Adrenal gland (tissue), 12 donors: ENCODE measurements around the gene TWIST2. TPM values are rescaled to one million over a fixed set of nuclear protein-coding genes. Genes with fewer than 3 reads are reported as not detected.

Source experiments
- DNase-seq, 7 donors: peaks; one replicate each; pipeline ENCODE4 v3.0.0-alpha.2; 2019 to 2020
- H3K27ac ChIP-seq, 5 donors: fragments of 200-600 bp; sonication (generic) in 4 of 5; 1 replicate in 3 of 5; 2 replicates in 2 of 5; pipeline versions ENCODE4 v1.5.1 to v1.8.0; 2016 to 2020; ENCODE audit warnings: mild to moderate bottlenecking in 1 of 5
- H3K27me3 ChIP-seq: fragments of 200-600 bp; 2 replicates; pipeline ENCODE4 v1.8.0; 2021
- H3K36me3 ChIP-seq, 2 donors: fragments of 200-600 bp; replicated peaks in 1 of 2; 1 replicate in 1 of 2; 2 replicates in 1 of 2; pipeline versions ENCODE4 v1.5.1 to v1.8.0; 2018 to 2022
- H3K4me1 ChIP-seq, 2 donors: fragments of 200-600 bp; replicated peaks in 1 of 2; 1 replicate in 1 of 2; 2 replicates in 1 of 2; pipeline versions ENCODE4 v1.5.1 to v1.8.0; 2018 to 2021
- H3K4me3 ChIP-seq, 4 donors: fragments of 200-600 bp; sonication (generic) in 3 of 4; one replicate each; pipeline ENCODE4 v1.5.1; 2016 to 2018
- H3K9me3 ChIP-seq, 3 donors: fragments of 200-600 bp; sonication (generic) in 1 of 3; replicated peaks in 1 of 3; 1 replicate in 2 of 3; 2 replicates in 1 of 3; pipeline versions ENCODE4 v1.5.1 to v1.8.0; 2016 to 2021
- POLR2A ChIP-seq, 2 donors: fragments of 450-650 bp; IDR thresholded peaks; one replicate each; pipeline ENCODE4 v1.6.1; 2017; ENCODE audit warnings: antibody characterized with exemption in 2 of 2, mild to moderate bottlenecking in 2 of 2, moderate library complexity in 1 of 2
- WGBS, 4 donors: extraction: QIAGEN DNeasy Blood & Tissue Kit in 2 of 4; methylation state at CpG; one replicate each; pipeline versions ENCODE4 v1.1.5 to v1.1.7; 2013 to 2017; 5-methylcytosine and 5-hydroxymethylcytosine counted together
- intact Hi-C, 2 donors: fragments of 100-400 bp; cut with DNase I; formaldehyde crosslinking; loops; one replicate each; pipeline versions ENCODE4 v1.14.1 to v1.15.0; 2022 to 2023
- polyA plus RNA-seq, 3 donors: library from polyadenylated mRNA; stranded (reverse); fragments of 200-250 nt in 2 of 3; fragments of 350-450 nt in 1 of 3; fragmentation: Illumina TruSeq in 1 of 3; extraction: RNeasy Lipid Tissue Mini Kit (QIAGEN cat#74804) in 1 of 3; gene quantifications; one replicate each; pipeline ENCODE4 v1.2.3, GENCODE V29; 2013 to 2014
- total RNA-seq, 9 donors: library from RNA; depleted of rRNA in 4 of 9; stranded (reverse); fragments of >200 nt in 4 of 9; fragments of 120-200 nt in 1 of 9; fragmentation: NEBNext Ultra II Directional in 1 of 9; extraction: Animal tissue kit (Norgen Biotek cat#: 25700) in 1 of 9; gene quantifications; one replicate each; pipeline versions ENCODE4 v1.1.0 to v1.2.4, GENCODE V29; 2013 to 2023
- TF ChIP-seq, protein P1 (sequence below), 6 experiments: fragments of 450-650 bp in 4 of 6; fragments of 200-600 bp in 2 of 6; sonication (generic) in 1 of 6; IDR thresholded peaks; 1 replicate in 5 of 6; 2 replicates in 1 of 6; pipeline versions ENCODE4 v1.5.1 to v1.8.0; 2016 to 2021; ENCODE audit warnings: antibody characterized with exemption in 6 of 6, mild to moderate bottlenecking in 2 of 6, moderate library complexity in 1 of 6
- donor health status: healthy with polysubstance abuse.
- donor health status: Bipolar disorder and iron deficiency.
- donor health status: DM: yes; HTN: yes; CAD: no.
- donor health status: DM: no; HTN: no; CAD: no.
- donor health status: DM: no; HTN: no; CAD: no.
- donor health status: DM: yes; HTN: yes; CAD: no.

Gene TWIST2
- total and polyA plus RNA-seq, 12 donors: 1.0 to 20.5 (median 6.0) TPM

DNA sequence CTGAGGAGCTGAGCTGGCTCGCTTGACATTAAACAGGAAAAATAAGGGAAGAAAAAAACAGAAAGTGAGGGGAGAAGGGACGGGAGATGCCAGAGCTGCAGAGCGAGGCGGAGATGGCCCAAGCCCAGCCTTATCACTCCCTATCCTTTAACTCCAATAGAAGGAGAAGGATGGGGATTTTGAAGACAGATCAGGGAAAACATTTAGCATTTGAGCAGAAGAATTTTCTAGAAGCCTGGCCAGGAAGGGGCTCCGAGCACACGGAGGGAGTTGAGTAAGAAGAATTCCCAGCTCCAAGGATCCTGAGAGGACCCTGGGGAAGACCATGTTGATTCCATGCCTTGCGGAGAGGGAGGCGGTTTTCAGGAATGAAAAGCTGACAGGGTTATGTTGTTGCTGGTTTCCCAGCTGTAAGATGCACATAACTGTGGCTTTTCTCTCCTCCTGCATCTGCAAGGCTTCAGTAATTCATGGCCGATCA is 35.6 kb downstream of the TWIST2 start:
- Histone ChIP-seq H3K9me3 (no peaks in the 10 kb centered on the region), H3K27me3 (no peaks in the 10 kb centered on the region), H3K36me3 (no peaks in the 10 kb centered on the region), H3K4me3 (no peak overlapping the region), H3K4me1 (no peaks in the 10 kb centered on the region), H3K27ac (no peak overlapping the region)
- DNase-seq: no peak
- intact Hi-C loops: no loop called here
- 63 to 78% (median 71%) methylated on average over 9 of the region's 9 CpGs for whole genome bisulfite sequencing, 4 donors
- TF ChIP-seq, protein P1, sequence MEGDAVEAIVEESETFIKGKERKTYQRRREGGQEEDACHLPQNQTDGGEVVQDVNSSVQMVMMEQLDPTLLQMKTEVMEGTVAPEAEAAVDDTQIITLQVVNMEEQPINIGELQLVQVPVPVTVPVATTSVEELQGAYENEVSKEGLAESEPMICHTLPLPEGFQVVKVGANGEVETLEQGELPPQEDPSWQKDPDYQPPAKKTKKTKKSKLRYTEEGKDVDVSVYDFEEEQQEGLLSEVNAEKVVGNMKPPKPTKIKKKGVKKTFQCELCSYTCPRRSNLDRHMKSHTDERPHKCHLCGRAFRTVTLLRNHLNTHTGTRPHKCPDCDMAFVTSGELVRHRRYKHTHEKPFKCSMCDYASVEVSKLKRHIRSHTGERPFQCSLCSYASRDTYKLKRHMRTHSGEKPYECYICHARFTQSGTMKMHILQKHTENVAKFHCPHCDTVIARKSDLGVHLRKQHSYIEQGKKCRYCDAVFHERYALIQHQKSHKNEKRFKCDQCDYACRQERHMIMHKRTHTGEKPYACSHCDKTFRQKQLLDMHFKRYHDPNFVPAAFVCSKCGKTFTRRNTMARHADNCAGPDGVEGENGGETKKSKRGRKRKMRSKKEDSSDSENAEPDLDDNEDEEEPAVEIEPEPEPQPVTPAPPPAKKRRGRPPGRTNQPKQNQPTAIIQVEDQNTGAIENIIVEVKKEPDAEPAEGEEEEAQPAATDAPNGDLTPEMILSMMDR (IDR thresholded peaks at IDR 0.05): no peak
- no peak for TF ChIP-seq POLR2A (IDR thresholded peaks at IDR 0.05)

DNA sequence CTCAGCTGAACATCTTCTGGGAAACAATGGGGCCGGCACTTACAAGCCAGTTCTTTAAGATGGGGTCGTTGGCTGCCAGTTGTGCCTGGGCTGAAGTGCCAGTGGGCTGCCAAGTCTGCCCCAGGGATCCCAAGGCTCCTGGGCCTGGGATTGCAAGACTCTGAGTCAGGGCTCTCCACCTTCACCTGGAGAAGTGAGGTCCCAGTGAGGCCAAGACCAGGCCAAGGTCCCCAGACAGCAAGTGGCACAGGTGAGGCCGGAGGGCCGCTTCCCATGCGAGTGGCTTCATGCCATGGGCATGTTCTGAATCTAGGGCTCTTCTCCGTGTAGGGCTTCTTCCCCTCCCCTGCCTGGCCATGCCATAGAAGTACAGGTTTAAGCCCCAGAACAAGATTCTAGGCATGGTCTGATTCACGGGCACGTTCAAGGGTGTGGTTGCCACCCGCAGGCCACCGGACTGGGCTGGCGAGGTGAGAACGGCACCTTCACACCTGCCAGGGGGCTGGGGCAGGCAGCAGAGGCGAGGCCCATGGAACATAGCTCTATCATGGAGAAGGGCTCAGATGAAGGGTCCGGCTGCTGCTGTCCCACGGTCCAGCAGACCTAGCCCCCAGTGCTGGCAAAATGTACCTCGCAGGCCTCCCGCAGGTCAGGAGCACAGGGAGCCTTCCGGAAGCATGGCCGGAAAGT is 36.4 kb downstream of the TWIST2 start:
- Histone ChIP-seq H3K4me3 (no peak overlapping the region), H3K36me3 (no peaks in the 10 kb centered on the region), H3K4me1 (no peaks in the 10 kb centered on the region), H3K27me3 (no peaks in the 10 kb centered on the region), H3K27ac (no peak overlapping the region), H3K9me3 (no peaks in the 10 kb centered on the region)
- WGBS, 4 donors: 85 to 88% (median 86%) methylated on average over 7 to 19 of the region's 19 CpGs
- TF ChIP-seq POLR2A (IDR thresholded peaks at IDR 0.05): no peak
- TF ChIP-seq, protein P1 (IDR thresholded peaks at IDR 0.05): no peak
- intact Hi-C loops: no loop called here
- DNase-seq: no peak

DNA sequence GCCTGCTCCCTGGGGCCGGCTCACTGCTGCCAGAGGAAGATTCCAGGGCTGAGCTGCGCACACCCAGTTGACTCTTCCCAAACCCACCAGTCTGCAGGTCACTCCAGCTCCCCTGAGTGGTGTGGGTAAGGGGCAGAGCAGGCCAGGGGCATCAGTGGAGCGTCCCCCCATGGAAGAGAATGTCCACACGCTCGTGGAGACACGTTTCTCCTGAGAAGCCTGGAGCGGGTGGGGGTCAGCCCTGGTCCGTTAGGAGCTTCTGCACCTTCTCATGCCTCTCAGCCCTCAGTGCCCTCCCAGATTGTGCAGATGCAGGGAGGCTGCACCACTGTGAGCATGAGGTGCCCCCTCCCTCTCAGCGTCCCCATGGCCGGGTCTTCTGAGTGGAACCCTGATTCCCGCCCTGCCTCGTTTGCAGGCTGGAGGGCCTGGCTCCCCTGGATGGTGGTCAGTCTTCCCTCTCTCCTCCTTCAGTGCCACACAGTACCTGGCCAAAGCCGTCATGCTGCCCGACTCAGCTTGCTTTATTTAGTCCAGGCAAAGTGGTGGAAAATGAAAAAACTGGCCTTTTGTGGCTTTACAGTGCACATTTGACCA is 37.0 kb downstream of the TWIST2 start:
- intact Hi-C loops: no loop called here

DNA sequence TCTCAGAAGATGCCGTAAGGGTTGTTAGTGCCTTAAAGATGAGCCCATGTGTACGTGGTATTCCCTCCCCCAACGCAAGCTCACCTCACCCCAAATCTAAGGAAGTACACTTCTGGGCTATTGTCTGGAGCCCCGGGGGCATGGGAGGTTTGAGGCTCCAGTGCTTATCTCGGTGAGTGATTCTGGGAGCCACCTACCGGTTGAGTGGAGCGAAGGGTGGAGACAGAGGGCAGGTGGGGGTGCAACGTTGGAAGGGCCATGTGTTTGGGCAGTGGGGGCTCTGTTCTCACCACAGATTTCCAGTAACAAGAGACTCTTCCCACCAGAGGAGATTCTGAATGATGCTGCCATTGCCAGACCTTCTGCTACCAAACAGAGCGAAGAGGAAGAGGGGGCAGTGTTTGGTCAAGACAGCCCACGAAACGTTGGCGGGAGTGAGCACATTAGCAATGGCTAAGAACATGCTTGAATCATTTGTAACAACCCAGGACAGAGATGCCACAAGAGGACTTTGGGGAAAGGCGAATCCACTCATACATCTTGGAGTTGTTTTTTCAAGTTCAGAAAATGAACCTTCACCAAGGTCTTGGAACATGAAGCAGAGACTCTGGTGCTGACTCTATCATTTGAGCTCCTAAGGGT is 38.7 kb downstream of the TWIST2 start:
- no peak for TF ChIP-seq POLR2A (IDR thresholded peaks at IDR 0.05)
- TF ChIP-seq, protein P1 (IDR thresholded peaks at IDR 0.05): no peak
- Histone ChIP-seq H3K9me3 (no peaks in the 10 kb centered on the region), H3K4me3 (no peak overlapping the region), H3K27ac (peak overlapping the region in 1 of 5 donors; percentile 69), H3K4me1 (no peaks in the 10 kb centered on the region), H3K36me3 (no peaks in the 10 kb centered on the region), H3K27me3 (no peaks in the 10 kb centered on the region)
- DNase-seq: no peak
- intact Hi-C loops: no loop called here
- 76 to 82% (median 79%) methylated on average over 13 of the region's 13 CpGs for WGBS, 4 donors

More for the DNA sequence above, 37.0 kb downstream of the TWIST2 start:
- no peaks in the 10 kb centered on the region for H3K4me1 ChIP-seq
- H3K9me3 ChIP-seq: no peaks in the 10 kb centered on the region
- H3K4me3 ChIP-seq: no peak overlapping the region
- WGBS, 4 donors: 82 to 91% (median 90%) methylated on average over 9 to 14 of the region's 14 CpGs
- H3K27me3 ChIP-seq: no peaks in the 10 kb centered on the region
- no peaks in the 10 kb centered on the region for H3K36me3 ChIP-seq
- H3K27ac ChIP-seq: no peak overlapping the region
- TF ChIP-seq, protein P1 (IDR thresholded peaks at IDR 0.05): no peak
- no peak for TF ChIP-seq POLR2A (IDR thresholded peaks at IDR 0.05)
- DNase-seq: no peak
